ENCODE results near the gene OTUD6A.
"Not testable (repeated sequence)": the region's sequence is repeated elsewhere in the genome, so short reads cannot be mapped to it uniquely, and the experiment has no call there.

The OTUD6A gene

GRCh38 chrX:70049406-70049805, 12.9 kb upstream of the OTUD6A start:
- DNase-seq: no peak

DNA sequence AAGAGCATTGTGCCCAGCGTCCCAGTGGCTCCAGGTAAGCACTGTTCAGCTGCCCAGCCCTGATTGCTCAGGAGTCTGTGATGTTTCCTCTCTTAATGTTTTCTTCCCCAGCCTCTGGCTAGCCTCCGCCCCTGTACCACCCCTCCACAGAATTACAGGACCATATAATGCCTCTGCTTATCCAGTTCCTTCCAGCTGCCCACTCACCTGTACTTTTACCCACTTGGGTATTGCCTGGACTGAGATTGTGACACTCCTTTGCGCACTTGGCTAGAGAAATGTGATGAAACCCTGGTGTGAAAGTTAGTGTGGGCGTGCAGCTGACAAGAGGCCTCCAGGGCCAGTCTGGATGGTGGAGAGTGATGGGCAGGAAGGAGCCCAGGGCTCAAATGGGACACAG, 12.3 kb upstream of the OTUD6A start, which contains the start of gene AWAT2:
AWAT2 (minus strand) TSS at position 14 of the 400 bp plus-strand sequence; CDS start at position 8, 6 bp downstream.
- DNase-seq: no peak

- no peak for DNase-seq
These were observed 9.2 kb upstream of the OTUD6A start for GRCh38 chrX:70052895-70053615.

DNA sequence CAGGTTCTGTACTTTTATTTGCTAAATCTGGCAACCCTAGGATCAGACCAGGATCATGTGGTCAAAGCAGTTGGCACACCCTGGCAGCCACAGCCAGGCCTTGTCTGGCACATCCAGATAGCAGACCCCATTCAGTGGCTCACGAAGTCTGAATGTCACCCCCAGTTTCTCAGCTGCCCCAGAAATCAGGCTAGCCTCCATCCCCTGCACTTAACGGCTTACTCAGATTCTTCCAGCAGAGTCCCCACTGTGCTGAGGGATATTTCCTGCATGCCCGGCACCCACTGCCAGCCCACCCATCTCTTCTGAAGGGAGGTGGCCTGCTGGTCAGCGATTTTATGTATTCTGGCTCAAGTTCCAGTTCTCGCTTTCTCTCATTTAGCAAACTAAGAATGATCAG, 7.9 kb upstream of the OTUD6A start:
- DNase-seq: no peak

GRCh38 chrX:70062961-70063550, 799 bp downstream of the OTUD6A start:
- no peak for DNase-seq

DNA sequence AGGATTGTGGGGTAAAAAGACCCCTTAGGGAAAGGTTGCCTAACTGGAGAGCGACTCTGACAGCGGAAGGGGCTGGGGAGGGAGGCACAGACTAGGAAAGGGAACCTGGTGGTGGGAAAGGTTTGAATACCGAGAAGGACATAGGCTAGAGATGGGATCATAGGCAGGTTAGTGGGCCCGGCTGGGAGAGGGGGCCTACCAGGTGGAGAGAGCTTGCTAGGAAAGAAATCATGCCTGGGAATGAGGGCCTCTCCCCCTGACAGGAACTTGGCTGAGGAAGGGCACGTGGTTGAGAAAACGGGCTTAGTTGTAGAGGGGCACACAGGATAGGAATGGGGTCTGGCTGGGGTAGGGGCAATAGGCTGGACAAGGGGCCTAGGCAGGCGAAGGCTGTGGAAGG, 4.4 kb downstream of the OTUD6A start:
- DNase-seq: no peak

DNA sequence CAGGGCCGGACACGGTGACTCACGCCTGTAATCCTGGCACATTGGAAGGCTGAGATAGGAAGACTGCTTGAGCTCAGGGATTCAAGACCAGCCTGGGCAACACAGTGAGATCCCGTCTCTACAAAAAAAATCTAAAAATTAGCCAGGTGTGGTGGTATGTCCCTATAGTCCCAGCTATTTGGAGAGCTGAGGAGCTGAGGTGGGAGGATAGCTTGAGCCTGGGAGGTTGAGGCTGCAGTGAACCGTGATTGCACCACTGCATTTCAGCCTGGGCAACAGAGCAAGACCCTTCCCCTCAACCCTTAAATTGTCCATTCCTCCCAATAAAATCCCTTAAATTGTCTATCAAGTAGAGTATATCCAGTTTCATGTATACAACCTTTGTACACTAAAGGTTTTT, 17.0 kb downstream of the OTUD6A start:
- no peak for DNase-seq

- no peak for DNase-seq
These were observed 17.6 kb downstream of the OTUD6A start for GRCh38 chrX:70079870-70080269.

DNA sequence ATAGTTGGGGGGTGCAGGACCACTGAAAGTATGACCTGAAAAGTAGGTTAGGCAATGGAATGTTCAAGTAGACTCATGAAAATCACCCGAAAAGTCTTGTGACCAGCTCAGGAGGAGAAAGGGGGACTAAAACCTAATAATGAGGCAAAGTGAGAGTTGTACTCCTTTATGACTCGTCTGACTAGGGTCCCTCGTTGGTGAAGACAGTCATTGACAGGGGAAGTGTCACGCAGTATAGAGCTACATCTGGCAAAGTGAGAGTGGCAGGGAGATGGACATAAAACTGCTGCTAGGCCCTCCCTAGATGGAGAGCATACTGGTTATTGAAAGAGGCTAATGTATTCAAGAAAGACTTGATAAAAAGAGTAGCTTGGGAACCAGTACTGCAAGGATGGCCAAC, 20.5 kb downstream of the OTUD6A start:
- no peak for DNase-seq

- no peak for DNase-seq
These were observed 22.5 kb downstream of the OTUD6A start for GRCh38 chrX:70084592-70085240.

DNA sequence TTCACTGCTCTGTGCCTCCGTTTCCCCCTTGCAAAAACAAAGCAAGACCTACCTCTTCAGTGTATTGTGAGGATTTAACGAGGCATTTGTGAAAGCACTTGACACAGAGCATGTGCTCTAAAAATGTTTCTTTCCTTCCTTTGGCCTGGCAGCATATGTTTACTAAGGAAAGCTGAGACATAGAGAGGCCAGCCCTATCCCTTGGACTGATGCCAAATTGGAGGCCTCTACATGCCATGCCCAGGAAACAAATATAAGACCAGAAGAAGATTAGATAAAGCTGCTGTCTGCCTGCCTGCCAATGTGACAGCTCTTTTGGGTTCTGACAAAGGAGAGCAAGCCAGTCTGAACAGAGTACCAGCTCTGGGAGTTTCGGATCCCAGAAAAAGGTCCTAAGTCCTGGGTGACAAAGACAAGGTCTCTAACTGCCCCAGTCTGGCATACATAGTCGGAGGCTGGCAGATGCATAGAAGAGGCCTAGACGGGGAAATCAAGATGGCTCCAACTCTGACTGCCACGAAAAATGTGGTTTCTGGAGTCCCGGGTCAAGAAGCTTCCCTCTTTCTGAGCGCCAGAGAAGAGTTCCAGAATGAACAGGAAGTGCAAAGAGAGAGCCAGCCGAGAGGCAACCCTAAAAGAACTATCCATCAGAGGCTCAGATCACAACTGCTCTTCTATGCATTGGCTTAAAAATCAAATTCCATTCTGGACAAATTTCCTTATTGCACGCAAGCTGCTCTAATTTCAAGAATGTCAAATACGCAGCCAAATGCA, 25.8 kb downstream of the OTUD6A start:
- DNase-seq: no peak

DNA sequence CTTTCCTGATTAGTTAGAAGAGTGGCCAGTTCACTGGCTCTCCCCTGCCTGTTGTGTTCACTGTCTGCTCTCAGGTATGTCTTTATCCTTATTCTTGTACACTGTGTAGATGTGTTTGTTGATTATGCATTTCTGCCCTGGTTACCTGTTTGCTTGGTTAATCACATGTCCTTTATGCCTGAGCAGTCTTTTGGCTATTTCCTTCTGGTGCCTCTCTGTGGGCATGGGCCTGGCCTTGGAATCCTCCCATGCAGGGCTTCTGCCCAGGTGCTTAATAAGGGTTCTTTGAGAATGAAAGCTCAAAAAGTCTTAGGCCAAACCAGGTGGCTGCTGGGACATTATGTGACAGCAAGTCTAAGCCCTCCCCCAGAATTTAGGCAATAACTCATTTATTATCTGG, 26.5 kb downstream of the OTUD6A start:
- DNase-seq: no peak

DNA sequence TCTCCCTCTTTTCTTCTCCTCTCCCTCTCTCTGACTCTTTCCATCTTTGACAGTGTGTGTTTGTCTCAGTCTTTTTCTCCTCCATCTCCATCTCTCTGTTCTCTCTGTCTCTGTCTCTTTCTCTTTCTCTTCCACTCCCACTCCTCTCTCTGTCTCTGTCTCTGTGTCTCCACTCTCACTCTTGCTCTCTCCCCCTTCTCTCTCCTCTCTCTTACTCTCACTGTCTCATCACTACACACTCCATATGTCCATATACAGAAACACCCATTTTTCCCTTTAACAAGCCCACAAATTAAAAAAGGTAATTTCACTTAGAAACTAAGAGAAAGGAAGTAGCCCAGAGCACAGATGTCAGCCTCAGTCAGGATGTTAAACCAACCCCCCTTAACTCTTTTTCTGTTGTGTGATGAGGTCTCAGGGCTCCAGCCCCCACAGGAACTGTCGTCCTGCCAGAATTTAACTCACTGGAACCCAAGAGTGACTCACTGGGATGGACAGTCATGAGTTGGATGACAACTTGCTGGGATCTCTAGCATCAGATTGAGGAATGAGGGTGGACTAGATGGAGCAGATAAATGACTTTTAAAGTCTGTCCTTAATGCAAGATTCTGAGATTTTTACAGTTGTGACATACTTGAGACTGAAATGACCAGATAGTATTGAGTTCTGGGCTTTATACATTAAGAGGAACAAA, 27.5 kb downstream of the OTUD6A start:
- DNase-seq: no peak

- no peak for DNase-seq
These were observed 30.0 kb downstream of the OTUD6A start for GRCh38 chrX:70092247-70092646.

GRCh38 chrX:70096052-70096451, 33.8 kb downstream of the OTUD6A start:
- no peak for DNase-seq

GRCh38 chrX:70105229-70105628, 43.0 kb downstream of the OTUD6A start:
- DNase-seq: no peak

- not testable (repeated sequence) for DNase-seq
These were observed 49.3 kb downstream of the OTUD6A start for GRCh38 chrX:70111436-70112026.

All from activated CD8-positive, alpha-beta memory T cell treated with anti-CD3 and anti-CD28 coated beads, Interleukin-2, amount 50 U/mL, for 4 hours (primary cell).